Epidermal melanocyte (primary cell): ENCODE measurements around the gene TMEM236.

Source experiments
- DNase-seq: peaks from one replicate; pipeline ENCODE4 v3.0.0; 2011; ENCODE audit warnings: low spot score; ENCODE audit not compliant: insufficient read length

The TMEM236 gene

DNA sequence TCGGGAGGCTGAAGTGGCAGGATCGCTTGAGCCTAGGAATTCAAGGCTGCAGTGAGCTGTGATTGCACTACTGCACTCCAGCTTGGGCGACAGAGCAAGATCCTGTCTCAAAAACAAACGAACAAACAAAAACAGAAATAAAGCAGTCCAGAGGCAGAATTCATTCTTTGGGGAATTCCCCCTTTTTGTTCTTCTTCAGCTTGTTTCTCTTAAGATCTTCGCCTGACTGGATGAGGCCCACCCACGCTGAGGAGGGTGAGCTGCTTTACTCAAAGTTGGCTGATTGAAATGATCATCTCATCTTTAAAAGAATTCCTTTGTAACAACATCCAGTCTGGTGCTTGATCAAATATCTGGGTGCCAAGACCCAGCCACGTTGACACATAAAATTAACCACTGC is 67.8 kb downstream of the TMEM236 start:
- DNase-seq, result no peak

DNA sequence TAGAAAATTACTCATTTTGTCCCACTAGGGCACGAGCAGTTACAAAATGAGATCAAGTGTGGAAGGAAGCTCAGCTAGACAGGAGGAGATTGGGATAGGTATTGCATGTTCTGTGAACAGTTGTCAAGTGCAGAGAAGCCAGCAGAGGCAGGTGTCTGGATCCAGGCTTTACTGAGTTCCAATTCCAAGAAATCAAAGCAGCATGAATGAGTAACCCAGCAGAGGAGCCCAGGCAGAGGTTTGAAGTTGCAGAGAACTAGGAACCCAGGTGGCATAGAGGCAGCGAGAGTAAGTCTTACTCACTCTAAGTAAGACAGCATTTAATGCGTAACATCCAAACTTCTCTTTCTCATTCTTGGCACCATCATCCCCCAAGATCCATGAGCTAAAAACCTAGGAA is 68.9 kb downstream of the TMEM236 start:
- no peak for DNase-seq

- DNase-seq, result no peak
Measured at GRCh38 chr10:17821893-17822292, 69.9 kb downstream of the TMEM236 start.

GRCh38 chr10:17831341-17831740 is 79.3 kb downstream of the TMEM236 start:
- DNase-seq, result no peak

DNA sequence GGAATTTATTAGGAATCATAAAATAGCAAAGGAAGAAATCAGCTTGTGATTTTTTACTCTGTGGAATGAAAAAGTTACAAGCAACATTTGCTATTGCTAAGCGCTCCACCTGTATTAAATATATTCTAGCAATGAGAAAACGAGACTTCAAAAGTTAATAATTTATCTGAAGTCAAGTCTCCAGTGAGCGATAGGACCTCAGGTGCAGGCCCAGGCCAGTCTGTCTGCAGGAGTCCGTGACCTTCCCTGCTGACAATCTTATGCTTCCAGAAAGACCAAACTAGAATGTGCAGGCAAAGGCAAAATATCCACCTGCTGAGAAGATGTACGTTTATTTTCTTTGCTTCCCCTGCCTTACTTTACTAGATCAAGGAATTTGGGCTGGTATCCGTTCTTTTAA is 79.9 kb downstream of the TMEM236 start:
- DNase-seq, result no peak

GRCh38 chr10:17833656-17834055 is 81.7 kb downstream of the TMEM236 start:
- no peak for DNase-seq

GRCh38 chr10:17835688-17836087 is 83.7 kb downstream of the TMEM236 start:
- DNase-seq, result no peak

DNA sequence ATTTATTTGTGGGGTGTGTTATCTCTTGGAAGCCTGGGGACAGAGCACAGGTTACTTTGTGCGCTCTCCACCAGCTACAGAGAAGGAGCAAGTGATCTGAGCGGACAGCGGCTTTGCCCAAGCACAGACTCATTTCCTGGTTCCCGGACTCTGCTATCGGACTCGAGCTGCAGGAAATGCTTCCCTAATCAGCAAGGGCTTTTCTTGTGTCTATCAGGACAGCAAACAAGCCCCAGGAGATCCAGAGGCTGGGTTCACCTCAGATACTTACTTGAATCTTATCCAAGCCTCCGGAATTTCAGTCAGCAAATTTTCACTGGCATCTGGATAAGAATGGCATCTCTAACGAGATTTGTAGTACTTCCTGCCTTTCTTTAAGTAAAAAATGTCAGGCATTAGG is 84.9 kb downstream of the TMEM236 start:
- DNase-seq, result peak; percentile 22

GRCh38 chr10:17838080-17838648 is 86.2 kb downstream of the TMEM236 start:
- no peak for DNase-seq

- no peak for DNase-seq
Measured at GRCh38 chr10:17841050-17841449, 89.0 kb downstream of the TMEM236 start.

- DNase-seq, result no peak
Measured at GRCh38 chr10:17842641-17843040, 90.6 kb downstream of the TMEM236 start.

- no peak for DNase-seq
Measured at GRCh38 chr10:17847585-17848296, 95.7 kb downstream of the TMEM236 start.

GRCh38 chr10:17848646-17849045 is 96.6 kb downstream of the TMEM236 start:
- no peak for DNase-seq
